Ovary (tissue), 3 donors: ENCODE measurements around the gene DISC1.

Source experiments
- CTCF ChIP-seq, 3 donors: fragments of 450-650 bp in 2 of 3; fragments of 200-600 bp in 1 of 3; IDR thresholded peaks; one replicate each; pipeline versions ENCODE4 v1.5.1 to v1.8.0; 2016 to 2022; ENCODE audit warnings: antibody characterized with exemption in 3 of 3, mild to moderate bottlenecking in 1 of 3
- EP300 ChIP-seq: sonication (generic); formaldehyde crosslinking; IDR thresholded peaks from one replicate; pipeline ENCODE4 v1.6.1; 2017; ENCODE audit warnings: antibody characterized with exemption
- POLR2A ChIP-seq: fragments of 450-650 bp; IDR thresholded peaks from one replicate; pipeline ENCODE4 v1.6.1; 2017; ENCODE audit warnings: antibody characterized with exemption, mild to moderate bottlenecking, moderate library complexity
- donor health status: DM: no; HTN: no; CAD: no.

- no peak for TF ChIP-seq CTCF (IDR thresholded peaks at IDR 0.05)
- no peak for TF ChIP-seq EP300
- TF ChIP-seq POLR2A, result no peak
These were observed 355.1 kb downstream of the DISC1 start for GRCh38 chr1:231981675-231982074.
